Ovary (tissue), 3 donors: ENCODE results near the gene MICU2.

Experiments
- CTCF ChIP-seq, 3 donors: fragments of 450-650 bp in 2 of 3; fragments of 200-600 bp in 1 of 3; IDR thresholded peaks; one replicate each; pipeline versions ENCODE4 v1.5.1 to v1.8.0; 2016 to 2022; ENCODE audit warnings: antibody characterized with exemption in 3 of 3, mild to moderate bottlenecking in 1 of 3
- POLR2A ChIP-seq: fragments of 450-650 bp; IDR thresholded peaks from one replicate; pipeline ENCODE4 v1.6.1; 2017; ENCODE audit warnings: antibody characterized with exemption, mild to moderate bottlenecking, moderate library complexity
- donor health status: DM: no; HTN: no; CAD: no.

- TF ChIP-seq CTCF (IDR thresholded peaks at IDR 0.05) (no peak), POLR2A (no peak)
Measured at GRCh38 chr13:21531455-21531854, 72.5 kb downstream of the MICU2 start.
